ENCODE results near the gene MCM10.

DNA sequence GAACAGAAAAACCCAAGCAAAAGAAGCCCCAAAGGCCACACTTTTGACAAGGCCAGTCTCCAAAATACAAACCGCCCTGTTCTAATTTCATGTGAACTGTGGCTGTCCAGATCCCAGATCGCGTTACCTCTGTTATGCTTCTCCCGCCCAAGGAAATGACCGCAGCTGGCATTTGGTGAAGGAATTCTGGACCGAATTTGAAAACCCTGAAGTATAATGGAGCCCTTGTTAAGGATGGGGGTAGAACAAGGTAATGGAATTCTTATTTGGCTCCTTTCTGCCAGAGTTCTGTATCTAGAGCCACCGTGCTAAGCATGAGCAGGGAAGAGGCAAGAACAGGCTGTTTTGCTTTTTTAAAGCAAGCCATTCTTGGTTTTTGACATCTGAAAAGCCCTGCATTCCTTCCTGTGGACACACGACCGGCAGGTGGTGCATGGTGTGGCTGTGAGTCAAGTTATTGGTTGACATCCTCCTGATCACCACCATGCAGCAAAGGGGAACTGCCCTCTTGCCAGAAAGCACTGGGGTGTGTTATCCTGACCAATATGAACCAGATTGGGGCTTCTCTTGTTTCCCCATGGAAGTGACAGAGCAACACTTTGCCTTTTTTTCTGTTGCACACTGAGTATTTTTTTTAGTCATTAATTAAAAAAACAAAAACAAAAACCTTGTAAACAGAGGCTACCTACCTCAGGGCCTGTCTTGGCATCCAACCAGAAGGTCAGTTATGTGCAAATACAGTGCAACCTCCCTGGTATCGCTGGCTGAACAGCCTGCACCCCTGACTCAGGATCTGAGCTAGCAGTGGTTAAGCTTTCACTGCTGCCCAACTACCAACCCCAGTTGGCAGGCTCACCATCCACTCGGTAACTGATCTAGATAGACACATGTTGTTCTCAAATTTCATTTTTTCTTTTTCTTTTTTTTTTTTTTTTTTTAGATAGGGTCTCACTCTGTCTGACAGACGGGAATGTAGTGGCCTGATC is 58.6 kb downstream of the MCM10 start:
- TF ChIP-seq, protein P1, sequence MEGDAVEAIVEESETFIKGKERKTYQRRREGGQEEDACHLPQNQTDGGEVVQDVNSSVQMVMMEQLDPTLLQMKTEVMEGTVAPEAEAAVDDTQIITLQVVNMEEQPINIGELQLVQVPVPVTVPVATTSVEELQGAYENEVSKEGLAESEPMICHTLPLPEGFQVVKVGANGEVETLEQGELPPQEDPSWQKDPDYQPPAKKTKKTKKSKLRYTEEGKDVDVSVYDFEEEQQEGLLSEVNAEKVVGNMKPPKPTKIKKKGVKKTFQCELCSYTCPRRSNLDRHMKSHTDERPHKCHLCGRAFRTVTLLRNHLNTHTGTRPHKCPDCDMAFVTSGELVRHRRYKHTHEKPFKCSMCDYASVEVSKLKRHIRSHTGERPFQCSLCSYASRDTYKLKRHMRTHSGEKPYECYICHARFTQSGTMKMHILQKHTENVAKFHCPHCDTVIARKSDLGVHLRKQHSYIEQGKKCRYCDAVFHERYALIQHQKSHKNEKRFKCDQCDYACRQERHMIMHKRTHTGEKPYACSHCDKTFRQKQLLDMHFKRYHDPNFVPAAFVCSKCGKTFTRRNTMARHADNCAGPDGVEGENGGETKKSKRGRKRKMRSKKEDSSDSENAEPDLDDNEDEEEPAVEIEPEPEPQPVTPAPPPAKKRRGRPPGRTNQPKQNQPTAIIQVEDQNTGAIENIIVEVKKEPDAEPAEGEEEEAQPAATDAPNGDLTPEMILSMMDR (IDR thresholded peaks at IDR 0.05): peak in 1 of 3 donors; percentile 42
- TF ChIP-seq POLR2AphosphoS5 (IDR thresholded peaks at IDR 0.05): peak in 1 of 3 donors; percentile 46

Measured in breast epithelium (tissue), 3 donors.